HEK293 (cell line): ENCODE measurements around the gene NNMT.
A peak's percentile ranks its signal among the peaks of the same experiment; 100 is the strongest.

Source experiments
- CTCF ChIA-PET: fragments of 350-600 bp; formaldehyde crosslinking; extraction: SDS; loops from one replicate; lab custom pipeline; 2021; ENCODE audit warnings: antibody characterized with exemption; lab: Yijun Ruan, JAX
- POLR2A ChIA-PET: fragments of 300-600 bp; formaldehyde crosslinking; extraction: SDS; loops from one replicate; lab custom pipeline; 2020; ENCODE audit warnings: antibody characterized with exemption, inconsistent platforms; lab: Yijun Ruan, JAX
- H3K27ac ChIP-seq: fragments of 200-500 bp; sonication (Bioruptor generic); 2 replicates; pipeline ENCODE4 v1.5.1; 2014; ENCODE audit warnings: low read depth, low read length, control low read depth, inconsistent platforms; ENCODE audit errors: extremely low read depth
- H3K36me3 ChIP-seq, 2 experiments: fragments of 200-500 bp in 1 of 2; sonication (Bioruptor generic) in 1 of 2; 1 replicate in 1 of 2; 2 replicates in 1 of 2; pipeline ENCODE4 v1.5.1; 2014 to 2017; ENCODE audit warnings: inconsistent platforms in 2 of 2, low read length in 2 of 2; ENCODE audit not compliant: control insufficient read depth in 2 of 2, insufficient read depth in 1 of 2
- H3K4me1 ChIP-seq: fragments of 200-500 bp; sonication (Bioruptor generic); 2 replicates; pipeline ENCODE4 v1.5.1; 2014; ENCODE audit warnings: mild to moderate bottlenecking, low read length, inconsistent platforms; ENCODE audit not compliant: control insufficient read depth, insufficient read depth
- H3K4me3 ChIP-seq: 2 replicates; pipeline ENCODE4 v1.5.1; 2011; ENCODE audit warnings: low read depth, mild to moderate bottlenecking, control low read depth, low read length, moderate library complexity
- H3K9me3 ChIP-seq: fragments of 200-500 bp; sonication (Bioruptor generic); 2 replicates; pipeline ENCODE4 v1.5.1; 2014; ENCODE audit warnings: low read depth, low read length, inconsistent platforms; ENCODE audit not compliant: control insufficient read depth, insufficient read depth
- IKZF3 ChIP-seq: fragments of 450-650 bp; IDR thresholded peaks from 2 replicates; pipeline ENCODE4 v1.5.0; 2018; ENCODE audit warnings: missing biosample characterization, mild to moderate bottlenecking, missing genetic modification characterization, moderate library complexity
- SCRT1 ChIP-seq: fragments of 450-650 bp; formaldehyde crosslinking; IDR thresholded peaks from 2 replicates; pipeline ENCODE4 v1.5.1; 2016; ENCODE audit warnings: missing biosample characterization, missing genetic modification characterization, borderline replicate concordance
- SCRT2 ChIP-seq: fragments of 450-650 bp; formaldehyde crosslinking; IDR thresholded peaks from 2 replicates; pipeline ENCODE4 v1.5.1; 2016; ENCODE audit warnings: missing biosample characterization, missing genetic modification characterization
- ZNF169 ChIP-seq: fragments of 450-650 bp; formaldehyde crosslinking; IDR thresholded peaks from 2 replicates; pipeline ENCODE4 v1.5.1; 2016; ENCODE audit warnings: missing biosample characterization, missing genetic modification characterization
- ZNF239 ChIP-seq: fragments of 450-650 bp; formaldehyde crosslinking; IDR thresholded peaks from 2 replicates; pipeline ENCODE4 v1.5.1; 2016; ENCODE audit warnings: missing biosample characterization, missing genetic modification characterization
- ZNF335 ChIP-seq: fragments of 450-650 bp; formaldehyde crosslinking; conservative IDR thresholded peaks from 2 replicates; pipeline ENCODE4 v1.5.1; 2016; ENCODE audit warnings: missing biosample characterization, missing genetic modification characterization
- ZNF416 ChIP-seq: fragments of 450-650 bp; formaldehyde crosslinking; IDR thresholded peaks from 2 replicates; pipeline ENCODE4 v1.5.1; 2016; ENCODE audit warnings: missing biosample characterization, missing genetic modification characterization
- ZNF510 ChIP-seq: fragments of 450-650 bp; formaldehyde crosslinking; IDR thresholded peaks from 2 replicates; pipeline ENCODE4 v1.5.1; 2018; ENCODE audit warnings: mild to moderate bottlenecking, missing genetic modification characterization, missing biosample characterization; ENCODE audit not compliant: insufficient replicate concordance
- ZNF654 ChIP-seq: fragments of 450-650 bp; formaldehyde crosslinking; IDR thresholded peaks from 2 replicates; pipeline ENCODE4 v1.5.1; 2016; ENCODE audit warnings: low read depth, missing biosample characterization, missing genetic modification characterization
- ZXDB ChIP-seq: fragments of 450-650 bp; formaldehyde crosslinking; IDR thresholded peaks from 2 replicates; pipeline ENCODE4 v1.5.1; 2016; ENCODE audit warnings: missing biosample characterization, missing genetic modification characterization
- TF ChIP-seq, protein P1 (sequence below): fragments of 450-650 bp; formaldehyde crosslinking; IDR thresholded peaks from 2 replicates; pipeline ENCODE4 v1.5.1; 2016; ENCODE audit warnings: missing biosample characterization, missing genetic modification characterization, low read depth
- TF ChIP-seq, protein P2 (sequence below): fragments of 450-650 bp; formaldehyde crosslinking; IDR thresholded peaks from 2 replicates; pipeline ENCODE4 v1.5.1; 2016; ENCODE audit warnings: missing biosample characterization, missing genetic modification characterization
- TF ChIP-seq, protein P3 (sequence below): fragments of 450-650 bp; formaldehyde crosslinking; conservative IDR thresholded peaks from 2 replicates; pipeline ENCODE4 v1.5.1; 2016; ENCODE audit warnings: low read depth, missing biosample characterization, missing genetic modification characterization
- TF ChIP-seq, protein P4 (sequence below): fragments of 450-650 bp; formaldehyde crosslinking; IDR thresholded peaks from 2 replicates; pipeline ENCODE4 v1.5.1; 2016; ENCODE audit warnings: missing biosample characterization, missing genetic modification characterization
- TF ChIP-seq, protein P5 (sequence below): fragments of 450-650 bp; formaldehyde crosslinking; IDR thresholded peaks from 2 replicates; pipeline ENCODE4 v1.5.1; 2016; ENCODE audit warnings: missing biosample characterization, missing genetic modification characterization
- TF ChIP-seq, protein P6 (sequence below): fragments of 450-650 bp; formaldehyde crosslinking; IDR thresholded peaks from 2 replicates; pipeline ENCODE4 v1.5.1; 2016; ENCODE audit warnings: missing biosample characterization, missing genetic modification characterization

NNMT gene

DNA sequence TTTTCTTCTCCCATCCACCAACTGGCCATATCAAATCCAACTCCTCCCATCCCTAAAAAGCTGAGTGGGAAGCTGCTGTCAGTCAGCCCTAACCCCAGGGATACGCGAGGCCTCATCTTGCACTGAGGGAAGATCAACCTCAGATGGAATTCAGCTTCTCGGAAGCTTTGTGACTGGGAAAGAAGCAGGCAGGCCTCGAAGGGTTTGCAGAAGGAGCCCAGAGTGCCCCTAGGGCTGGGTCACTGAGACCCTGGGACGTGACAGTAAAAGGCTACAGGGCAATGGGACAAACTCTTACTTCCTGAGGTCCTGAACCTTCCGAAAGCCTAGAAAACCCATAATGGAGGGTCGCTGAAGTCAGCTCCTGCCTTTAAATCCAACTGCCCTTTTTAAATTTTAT lies 34.4 kb upstream of the NNMT start:
- no peaks in the 10 kb centered on the region for H3K36me3 ChIP-seq
- CTCF ChIA-PET, result interaction anchor here (0.6 to 11.7 kb wide), 59 partner anchors 10 to 956 kb away, joined by 3 to 392 read pairs (median 5); no protein-coding TSS in a partner anchor
- POLR2A ChIA-PET, result interaction anchor here (1.3 kb wide), 1 partner anchor 366 kb away, joined by 3 read pairs; no protein-coding TSS in a partner anchor
- H3K4me1 ChIP-seq, result no peaks in the 10 kb centered on the region
- no peak overlapping the region for H3K27ac ChIP-seq
- H3K4me3 ChIP-seq, result no peak overlapping the region
- TF ChIP-seq, protein P1, sequence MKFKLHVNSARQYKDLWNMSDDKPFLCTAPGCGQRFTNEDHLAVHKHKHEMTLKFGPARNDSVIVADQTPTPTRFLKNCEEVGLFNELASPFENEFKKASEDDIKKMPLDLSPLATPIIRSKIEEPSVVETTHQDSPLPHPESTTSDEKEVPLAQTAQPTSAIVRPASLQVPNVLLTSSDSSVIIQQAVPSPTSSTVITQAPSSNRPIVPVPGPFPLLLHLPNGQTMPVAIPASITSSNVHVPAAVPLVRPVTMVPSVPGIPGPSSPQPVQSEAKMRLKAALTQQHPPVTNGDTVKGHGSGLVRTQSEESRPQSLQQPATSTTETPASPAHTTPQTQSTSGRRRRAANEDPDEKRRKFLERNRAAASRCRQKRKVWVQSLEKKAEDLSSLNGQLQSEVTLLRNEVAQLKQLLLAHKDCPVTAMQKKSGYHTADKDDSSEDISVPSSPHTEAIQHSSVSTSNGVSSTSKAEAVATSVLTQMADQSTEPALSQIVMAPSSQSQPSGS, result no peak
- TF ChIP-seq, protein P2, sequence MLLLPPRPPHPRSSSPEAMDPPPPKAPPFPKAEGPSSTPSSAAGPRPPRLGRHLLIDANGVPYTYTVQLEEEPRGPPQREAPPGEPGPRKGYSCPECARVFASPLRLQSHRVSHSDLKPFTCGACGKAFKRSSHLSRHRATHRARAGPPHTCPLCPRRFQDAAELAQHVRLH, result no peak
- TF ChIP-seq, protein P3, sequence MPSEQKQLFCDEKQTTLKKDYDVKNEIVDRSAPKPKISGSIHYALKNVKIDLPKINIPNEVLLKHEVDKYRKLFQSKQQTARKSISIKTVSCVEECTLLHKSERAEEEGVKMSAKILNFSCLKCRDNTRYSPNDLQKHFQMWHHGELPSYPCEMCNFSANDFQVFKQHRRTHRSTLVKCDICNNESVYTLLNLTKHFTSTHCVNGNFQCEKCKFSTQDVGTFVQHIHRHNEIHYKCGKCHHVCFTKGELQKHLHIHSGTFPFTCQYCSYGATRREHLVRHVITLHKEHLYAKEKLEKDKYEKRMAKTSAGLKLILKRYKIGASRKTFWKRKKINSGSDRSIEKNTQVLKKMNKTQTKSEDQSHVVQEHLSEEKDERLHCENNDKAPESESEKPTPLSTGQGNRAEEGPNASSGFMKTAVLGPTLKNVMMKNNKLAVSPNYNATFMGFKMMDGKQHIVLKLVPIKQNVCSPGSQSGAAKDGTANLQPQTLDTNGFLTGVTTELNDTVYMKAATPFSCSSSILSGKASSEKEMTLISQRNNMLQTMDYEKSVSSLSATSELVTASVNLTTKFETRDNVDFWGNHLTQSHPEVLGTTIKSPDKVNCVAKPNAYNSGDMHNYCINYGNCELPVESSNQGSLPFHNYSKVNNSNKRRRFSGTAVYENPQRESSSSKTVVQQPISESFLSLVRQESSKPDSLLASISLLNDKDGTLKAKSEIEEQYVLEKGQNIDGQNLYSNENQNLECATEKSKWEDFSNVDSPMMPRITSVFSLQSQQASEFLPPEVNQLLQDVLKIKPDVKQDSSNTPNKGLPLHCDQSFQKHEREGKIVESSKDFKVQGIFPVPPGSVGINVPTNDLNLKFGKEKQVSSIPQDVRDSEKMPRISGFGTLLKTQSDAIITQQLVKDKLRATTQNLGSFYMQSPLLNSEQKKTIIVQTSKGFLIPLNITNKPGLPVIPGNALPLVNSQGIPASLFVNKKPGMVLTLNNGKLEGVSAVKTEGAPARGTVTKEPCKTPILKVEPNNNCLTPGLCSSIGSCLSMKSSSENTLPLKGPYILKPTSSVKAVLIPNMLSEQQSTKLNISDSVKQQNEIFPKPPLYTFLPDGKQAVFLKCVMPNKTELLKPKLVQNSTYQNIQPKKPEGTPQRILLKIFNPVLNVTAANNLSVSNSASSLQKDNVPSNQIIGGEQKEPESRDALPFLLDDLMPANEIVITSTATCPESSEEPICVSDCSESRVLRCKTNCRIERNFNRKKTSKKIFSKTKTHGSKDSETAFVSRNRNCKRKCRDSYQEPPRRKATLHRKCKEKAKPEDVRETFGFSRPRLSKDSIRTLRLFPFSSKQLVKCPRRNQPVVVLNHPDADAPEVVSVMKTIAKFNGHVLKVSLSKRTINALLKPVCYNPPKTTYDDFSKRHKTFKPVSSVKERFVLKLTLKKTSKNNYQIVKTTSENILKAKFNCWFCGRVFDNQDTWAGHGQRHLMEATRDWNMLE (tag by site-specific recombination), result no peak
- TF ChIP-seq, protein P4, sequence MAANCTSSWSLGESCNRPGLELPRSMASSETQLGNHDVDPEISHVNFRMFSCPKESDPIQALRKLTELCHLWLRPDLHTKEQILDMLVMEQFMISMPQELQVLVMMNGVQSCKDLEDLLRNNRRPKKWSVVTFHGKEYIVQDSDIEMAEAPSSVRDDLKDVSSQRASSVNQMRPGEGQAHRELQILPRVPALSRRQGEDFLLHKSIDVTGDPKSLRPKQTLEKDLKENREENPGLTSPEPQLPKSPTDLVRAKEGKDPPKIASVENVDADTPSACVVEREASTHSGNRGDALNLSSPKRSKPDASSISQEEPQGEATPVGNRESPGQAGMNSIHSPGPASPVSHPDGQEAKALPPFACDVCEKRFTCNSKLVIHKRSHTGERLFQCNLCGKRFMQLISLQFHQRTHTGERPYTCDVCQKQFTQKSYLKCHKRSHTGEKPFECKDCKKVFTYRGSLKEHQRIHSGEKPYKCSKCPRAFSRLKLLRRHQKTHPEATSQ, result no peak
- H3K9me3 ChIP-seq, result no peaks in the 10 kb centered on the region

DNA sequence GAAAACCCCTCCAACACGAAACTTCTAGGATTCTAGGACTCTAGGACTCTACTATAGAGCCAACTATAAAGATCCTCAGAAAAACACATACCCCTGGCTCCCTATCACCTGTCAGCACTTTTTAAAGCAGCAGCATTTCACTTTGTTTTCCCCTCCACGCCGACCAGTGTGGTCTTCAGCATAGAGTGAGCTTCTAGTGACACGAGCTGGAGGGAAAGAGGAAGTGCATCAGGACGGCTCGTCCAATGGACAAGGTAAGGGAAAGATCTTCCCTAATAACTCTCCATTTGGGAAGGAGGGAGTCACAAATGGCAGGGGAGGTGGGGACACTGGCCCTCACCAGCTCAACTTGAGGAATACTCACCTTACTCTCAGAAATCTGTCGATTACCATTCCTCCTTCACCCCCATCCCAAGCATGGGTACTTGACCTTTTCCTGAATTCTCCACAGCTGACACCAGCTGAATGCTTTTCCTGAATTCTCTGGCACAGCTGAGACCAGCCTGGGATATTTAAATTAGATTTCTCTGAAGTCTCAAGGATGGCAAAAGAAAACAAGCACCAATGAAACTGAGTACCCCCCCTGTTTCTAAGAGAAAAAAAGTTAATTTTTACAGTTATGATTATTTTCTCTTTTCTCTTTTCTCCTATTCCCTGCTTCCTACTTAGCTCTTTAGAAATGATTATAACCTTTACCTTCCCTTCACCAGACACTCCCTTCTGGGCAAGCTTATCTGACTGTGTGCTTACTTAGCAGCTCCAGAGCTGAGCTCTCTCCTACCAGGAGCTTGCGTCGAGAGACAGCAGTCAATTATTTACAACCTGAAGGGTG lies 33.3 kb upstream of the NNMT start:
- H3K36me3 ChIP-seq, result no peaks in the 10 kb centered on the region
- TF ChIP-seq ZNF654 (tag by site-specific recombination) (peak; percentile 88), ZXDB (tag by site-specific recombination) (no peak), ZNF510 (tag by site-specific recombination) (no peak), ZNF169 (tag by site-specific recombination) (no peak), ZNF335 (tag by site-specific recombination) (0 out of 2 replicates have a peak, but pooled peaks have one; percentile 39), SCRT2 (tag by site-specific recombination) (no peak), SCRT1 (tag by site-specific recombination) (no peak), IKZF3 (tag by site-specific recombination) (peak; percentile 75), ZNF416 (no peak), ZNF239 (no peak)
- TF ChIP-seq, protein P5, sequence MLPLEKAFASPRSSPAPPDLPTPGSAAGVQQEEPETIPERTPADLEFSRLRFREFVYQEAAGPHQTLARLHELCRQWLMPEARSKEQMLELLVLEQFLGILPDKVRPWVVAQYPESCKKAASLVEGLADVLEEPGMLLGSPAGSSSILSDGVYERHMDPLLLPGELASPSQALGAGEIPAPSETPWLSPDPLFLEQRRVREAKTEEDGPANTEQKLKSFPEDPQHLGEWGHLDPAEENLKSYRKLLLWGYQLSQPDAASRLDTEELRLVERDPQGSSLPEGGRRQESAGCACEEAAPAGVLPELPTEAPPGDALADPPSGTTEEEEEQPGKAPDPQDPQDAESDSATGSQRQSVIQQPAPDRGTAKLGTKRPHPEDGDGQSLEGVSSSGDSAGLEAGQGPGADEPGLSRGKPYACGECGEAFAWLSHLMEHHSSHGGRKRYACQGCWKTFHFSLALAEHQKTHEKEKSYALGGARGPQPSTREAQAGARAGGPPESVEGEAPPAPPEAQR (tag by site-specific recombination), result no peak
- TF ChIP-seq, protein P6, sequence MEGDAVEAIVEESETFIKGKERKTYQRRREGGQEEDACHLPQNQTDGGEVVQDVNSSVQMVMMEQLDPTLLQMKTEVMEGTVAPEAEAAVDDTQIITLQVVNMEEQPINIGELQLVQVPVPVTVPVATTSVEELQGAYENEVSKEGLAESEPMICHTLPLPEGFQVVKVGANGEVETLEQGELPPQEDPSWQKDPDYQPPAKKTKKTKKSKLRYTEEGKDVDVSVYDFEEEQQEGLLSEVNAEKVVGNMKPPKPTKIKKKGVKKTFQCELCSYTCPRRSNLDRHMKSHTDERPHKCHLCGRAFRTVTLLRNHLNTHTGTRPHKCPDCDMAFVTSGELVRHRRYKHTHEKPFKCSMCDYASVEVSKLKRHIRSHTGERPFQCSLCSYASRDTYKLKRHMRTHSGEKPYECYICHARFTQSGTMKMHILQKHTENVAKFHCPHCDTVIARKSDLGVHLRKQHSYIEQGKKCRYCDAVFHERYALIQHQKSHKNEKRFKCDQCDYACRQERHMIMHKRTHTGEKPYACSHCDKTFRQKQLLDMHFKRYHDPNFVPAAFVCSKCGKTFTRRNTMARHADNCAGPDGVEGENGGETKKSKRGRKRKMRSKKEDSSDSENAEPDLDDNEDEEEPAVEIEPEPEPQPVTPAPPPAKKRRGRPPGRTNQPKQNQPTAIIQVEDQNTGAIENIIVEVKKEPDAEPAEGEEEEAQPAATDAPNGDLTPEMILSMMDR (tag by site-specific recombination), result peak; percentile 73
- TF ChIP-seq, all 188 proteins: peak for 4

More for the DNA sequence above, 33.3 kb upstream of the NNMT start:
- POLR2A ChIA-PET, result no interaction called here
- H3K4me3 ChIP-seq, result no peak overlapping the region
- CTCF ChIA-PET, result interaction anchor here (0.6 to 11.7 kb wide), 44 partner anchors 12 to 1272 kb away, joined by 3 to 392 read pairs (median 4); partner anchors contain the start of gene HTR3A
- no peaks in the 10 kb centered on the region for H3K4me1 ChIP-seq
- no peak overlapping the region for H3K27ac ChIP-seq
- H3K9me3 ChIP-seq, result no peaks in the 10 kb centered on the region
